Measurements from ENCODE around the gene HNRNPL. TPM values are rescaled to one million over a fixed set of nuclear protein-coding genes. Genes with fewer than 3 reads are reported as not detected.

HNRNPL gene
- total RNA-seq, 1 experiment from 2014 or later: 710 TPM

DNA sequence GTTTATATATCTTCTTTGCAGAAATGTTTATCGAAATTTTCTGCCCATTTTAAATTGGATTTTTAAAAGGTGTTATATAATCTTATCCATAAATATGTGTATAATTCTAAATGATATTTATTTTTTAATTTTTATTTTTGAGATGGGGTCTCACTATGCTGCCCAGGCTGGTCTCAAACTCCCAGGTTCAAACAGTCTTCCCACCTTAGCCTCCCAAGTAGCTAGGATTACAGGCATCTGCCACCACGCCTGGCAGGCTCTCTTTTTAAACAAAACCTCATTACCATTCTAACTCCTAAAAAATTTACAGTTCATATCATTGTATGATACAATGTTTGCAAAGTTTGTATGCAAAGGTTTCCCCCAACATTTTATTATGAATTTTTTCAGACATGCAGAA is 53.6 kb downstream of the HNRNPL start:
- Histone ChIP-seq H3K79me1 (ENCODE audit: insufficient read depth, low read depth, low read length, poor library complexity, severe bottlenecking) (no peaks in the 10 kb centered on the region), H3K56ac (ENCODE audit: insufficient read length, low read depth, low read length) (no peak overlapping the region), H3K79me2 (ENCODE audit: insufficient read depth, low read length) (no peaks in the 10 kb centered on the region; the same call in 1 of the 2 replicates), H2BK20ac (ENCODE audit: low read depth, low read length, poor library complexity, severe bottlenecking) (no peak overlapping the region), H3K14ac (ENCODE audit: insufficient read depth, low read length) (no peak overlapping the region), H3K27ac (ENCODE audit: insufficient read length, low read depth, low read length) (no peak overlapping the region), H3K23ac (ENCODE audit: insufficient read length, low read depth, low read length) (no peak overlapping the region), H2AFZ (ENCODE audit: low read length) (no peak overlapping the region), H3K4ac (ENCODE audit: low read depth, low read length) (no peak overlapping the region), H2BK12ac (ENCODE audit: insufficient read length, low read depth, low read length) (no peak overlapping the region), H2AK5ac (ENCODE audit: insufficient read length, low read length) (no peak overlapping the region), H4K20me1 (ENCODE audit: control insufficient read depth, insufficient read depth, insufficient read length) (no peaks in the 10 kb centered on the region), H4K5ac (ENCODE audit: insufficient read length, low read depth, low read length) (no peak overlapping the region), H3K4me1 (ENCODE audit: insufficient read depth, low read length) (0 out of 2 replicates have a peak, but pooled peaks cover 3% of the 10 kb centered on the region), H2BK120ac (ENCODE audit: low read depth, low read length, poor library complexity, severe bottlenecking) (no peak overlapping the region), H3K9ac (ENCODE audit: extremely low read depth, insufficient read length, low read length) (no peak overlapping the region), H3K18ac (ENCODE audit: insufficient read length, low read depth, low read length) (no peak overlapping the region), H3K27me3 (ENCODE audit: insufficient read depth, low read length) (no peaks in the 10 kb centered on the region), H2BK5ac (ENCODE audit: insufficient read length, low read length) (no peak overlapping the region), H3K23me2 (ENCODE audit: insufficient read length, low read depth, low read length, poor library complexity, severe bottlenecking) (no peaks in the 10 kb centered on the region), H4K8ac (replicated peaks; ENCODE audit: insufficient read length, low read depth, low read length) (no peak overlapping the region), H2BK15ac (ENCODE audit: low read depth, low read length) (no peak overlapping the region), H4K91ac (ENCODE audit: insufficient read length, low read depth, low read length) (no peak overlapping the region), H3T11ph (ENCODE audit: low read length) (no peak overlapping the region), H3K4me2 (ENCODE audit: insufficient read depth, insufficient read length, low read length) (no peak overlapping the region), H3K9me3 (ENCODE audit: control insufficient read depth, low read depth, low read length) (no peaks in the 10 kb centered on the region)
- peaks cover 2 to 11% of the 10 kb centered on the region in 2 experiments; a peak in 3 of 5 replicates for H3K9me3 Mint-ChIP-seq
- WGBS (ENCODE audit: extremely low coverage, insufficient read length, low lambda C conversion rate): no CpG with 5 or more reads among the region's 2 CpGs
- 0 out of 7 replicates have a peak, but pooled peaks cover 0 to 4% (median 0%) of the 10 kb centered on the region in 3 experiments for H3K36me3 Mint-ChIP-seq (ENCODE audit: insufficient read depth in 1 of 3, low read depth in 3 of 3)
- peaks cover 2% of the 10 kb centered on the region; the same call in 1 of the 2 replicates for H3K27me3 Mint-ChIP-seq (ENCODE audit: low read depth)
- TF ChIP-seq, protein P1, sequence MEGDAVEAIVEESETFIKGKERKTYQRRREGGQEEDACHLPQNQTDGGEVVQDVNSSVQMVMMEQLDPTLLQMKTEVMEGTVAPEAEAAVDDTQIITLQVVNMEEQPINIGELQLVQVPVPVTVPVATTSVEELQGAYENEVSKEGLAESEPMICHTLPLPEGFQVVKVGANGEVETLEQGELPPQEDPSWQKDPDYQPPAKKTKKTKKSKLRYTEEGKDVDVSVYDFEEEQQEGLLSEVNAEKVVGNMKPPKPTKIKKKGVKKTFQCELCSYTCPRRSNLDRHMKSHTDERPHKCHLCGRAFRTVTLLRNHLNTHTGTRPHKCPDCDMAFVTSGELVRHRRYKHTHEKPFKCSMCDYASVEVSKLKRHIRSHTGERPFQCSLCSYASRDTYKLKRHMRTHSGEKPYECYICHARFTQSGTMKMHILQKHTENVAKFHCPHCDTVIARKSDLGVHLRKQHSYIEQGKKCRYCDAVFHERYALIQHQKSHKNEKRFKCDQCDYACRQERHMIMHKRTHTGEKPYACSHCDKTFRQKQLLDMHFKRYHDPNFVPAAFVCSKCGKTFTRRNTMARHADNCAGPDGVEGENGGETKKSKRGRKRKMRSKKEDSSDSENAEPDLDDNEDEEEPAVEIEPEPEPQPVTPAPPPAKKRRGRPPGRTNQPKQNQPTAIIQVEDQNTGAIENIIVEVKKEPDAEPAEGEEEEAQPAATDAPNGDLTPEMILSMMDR (conservative IDR thresholded peaks at IDR 0.05): no peak
- H3K4me3 Mint-ChIP-seq: no peak overlapping the region
- H3K27ac Mint-ChIP-seq: no peak overlapping the region
- no peak for DNase-seq
- peaks cover 5 to 8% of the 10 kb centered on the region in 2 experiments; a peak in 3 of 4 replicates for H3K4me1 Mint-ChIP-seq
